RPMI7951 (cell line): ENCODE data around the gene DUSP21. TPM values are rescaled to one million over a fixed set of nuclear protein-coding genes. Genes with fewer than 3 reads are reported as not detected.
"Not testable (repeated sequence)": the region's sequence is repeated elsewhere in the genome, so short reads cannot be mapped to it uniquely, and the experiment has no call there.

ENCODE experiments used
- DNase-seq: peaks from one replicate; pipeline ENCODE4 v3.0.0-alpha.2; 2012; ENCODE audit warnings: low read depth
- total RNA-seq: library from RNA; depleted of rRNA; stranded (reverse); fragments of >200 nt; shearing (Covaris generic); gene quantifications from 2 replicates; pipeline ENCODE4 v1.2.3, GENCODE V29; 2014; rRNA removed

The DUSP21 gene
- not detected in 2 replicates for total RNA-seq

GRCh38 chrX:44843753-44844152 lies at the start of gene DUSP21:
TSS of gene DUSP21 (plus strand) at chrX:44844021. CDS start at chrX:44844133, 112 bp downstream.
- no peak for DNase-seq

GRCh38 chrX:44795945-44796450 lies 47.8 kb upstream of the DUSP21 start:
- no peak for DNase-seq

- DNase-seq = no peak
Observed at GRCh38 chrX:44802613-44803012, 41.2 kb upstream of the DUSP21 start.

GRCh38 chrX:44815681-44816080 lies 28.1 kb upstream of the DUSP21 start:
- DNase-seq = no peak

GRCh38 chrX:44816367-44816766 lies 27.5 kb upstream of the DUSP21 start:
- no peak for DNase-seq

GRCh38 chrX:44817029-44817428 lies 26.8 kb upstream of the DUSP21 start:
- peak; percentile 2 for DNase-seq

- DNase-seq = no peak
Observed at GRCh38 chrX:44822601-44823000, 21.2 kb upstream of the DUSP21 start.

- not testable (repeated sequence) for DNase-seq
Observed at GRCh38 chrX:44823193-44823592, 20.6 kb upstream of the DUSP21 start.

GRCh38 chrX:44828008-44828605 lies 15.7 kb upstream of the DUSP21 start:
- peak; percentile 78 for DNase-seq

- DNase-seq = no peak
Observed at GRCh38 chrX:44829832-44830231, 14.0 kb upstream of the DUSP21 start.

GRCh38 chrX:44842550-44843317 lies 1.1 kb upstream of the DUSP21 start:
- no peak for DNase-seq

- DNase-seq = no peak
Observed at GRCh38 chrX:44843318-44843702, 511 bp upstream of the DUSP21 start.

GRCh38 chrX:44844204-44844603 lies 383 bp downstream of the DUSP21 start:
- DNase-seq = no peak

GRCh38 chrX:44850891-44851290 lies 7.1 kb downstream of the DUSP21 start:
- DNase-seq = not testable (repeated sequence)

GRCh38 chrX:44871114-44871645 lies 27.4 kb downstream of the DUSP21 start:
- DNase-seq = peak; percentile 48

- DNase-seq = peak; percentile 16
Observed at GRCh38 chrX:44871931-44872820, 28.4 kb downstream of the DUSP21 start.

- peak; percentile 97 for DNase-seq
Observed at GRCh38 chrX:44872821-44873414, 29.1 kb downstream of the DUSP21 start, which contains the start of gene KDM6A. TSS of gene KDM6A (plus strand) at chrX:44873188. CDS start at chrX:44873552, 364 bp downstream.

- DNase-seq = peak; percentile 49
Observed at GRCh38 chrX:44873415-44874276, 29.8 kb downstream of the DUSP21 start.

- peak; percentile 45 for DNase-seq
Observed at GRCh38 chrX:44874420-44875184, 30.8 kb downstream of the DUSP21 start.

- DNase-seq = no peak
Observed at GRCh38 chrX:44875185-44875489, 31.3 kb downstream of the DUSP21 start.
